Measurements from ENCODE around the gene DYNC2I2.

GRCh38 chr9:128689293-128689774 is 32.7 kb upstream of the DYNC2I2 start:
- TF ChIP-seq CTCF (IDR thresholded peaks at IDR 0.05; ENCODE audit: low read depth, low read length): no peak
- TF ChIP-seq POLR2A (IDR thresholded peaks at IDR 0.05; ENCODE audit: extremely low read depth, insufficient read length): no peak
